ENCODE results near the gene AQP1. TPM values are rescaled to one million over a fixed set of nuclear protein-coding genes. Genes with fewer than 3 reads are reported as not detected.

AQP1 gene
- total RNA-seq, 2 experiments from 2014 or later = not detected

GRCh38 chr7:30971840-30972563 is 60.3 kb downstream of the AQP1 start:
- CTCF ChIA-PET (ENCODE audit: unreplicated experiment) = interaction anchor here (0.8 to 1.6 kb wide), 2 partner anchors 33 to 34 kb away, joined by 3 read pairs; no protein-coding TSS in a partner anchor
- BruUV-seq (replicated peaks) = no TSS peak
- Histone ChIP-seq H3K9me3 (ENCODE audit: low read length) (no peaks in the 10 kb centered on the region), H3K36me3 (ENCODE audit: insufficient read depth, low read length) (no peaks in the 10 kb centered on the region), H3K9me2 (ENCODE audit: insufficient read depth, low read length) (no peaks in the 10 kb centered on the region), H3K4me2 (ENCODE audit: low read length) (no peak overlapping the region), H3K27ac (ENCODE audit: low read depth, low read length, poor library complexity, severe bottlenecking) (no peak overlapping the region), H3K4me1 (ENCODE audit: insufficient read depth, low read length, poor library complexity, severe bottlenecking) (peaks cover 49% of the 10 kb centered on the region), H3K4me3 (ENCODE audit: low read depth, low read length, poor library complexity, severe bottlenecking) (no peak overlapping the region), H3K79me2 (ENCODE audit: insufficient read depth, low read depth, low read length) (no peaks in the 10 kb centered on the region), H4K20me1 (ENCODE audit: insufficient read depth, low read length) (no peaks in the 10 kb centered on the region), H2AFZ (ENCODE audit: low read length) (no peak overlapping the region)
- DNase-seq (ENCODE audit: low spot score) = no peak
- TF ChIP-seq EZH2phosphoT487 (IDR thresholded peaks at IDR 0.05; ENCODE audit: borderline replicate concordance, low read depth, low read length) (no peak), CTCF (conservative IDR thresholded peaks at IDR 0.05; ENCODE audit: low read length) (no peak)
- intact Hi-C loops (cut with micrococcal nuclease; ENCODE audit: unreplicated experiment) = no loop called here
- POLR2A ChIA-PET = interaction anchor here (0.6 kb wide), 1 partner anchor 13 kb away, joined by 7 read pairs; no protein-coding TSS in a partner anchor

GRCh38 chr7:30973292-30973691 is 61.6 kb downstream of the AQP1 start:
- H3K4me1 ChIP-seq (ENCODE audit: insufficient read depth, low read length, poor library complexity, severe bottlenecking) = peaks cover 46% of the 10 kb centered on the region
- H3K79me2 ChIP-seq (ENCODE audit: insufficient read depth, low read depth, low read length) = no peaks in the 10 kb centered on the region
- no peak overlapping the region for H3K4me2 ChIP-seq (ENCODE audit: low read length)
- no peak overlapping the region for H2AFZ ChIP-seq (ENCODE audit: low read length)
- H3K36me3 ChIP-seq (ENCODE audit: insufficient read depth, low read length) = no peaks in the 10 kb centered on the region
- no TSS peak for BruUV-seq (replicated peaks)
- H3K9me2 ChIP-seq (ENCODE audit: insufficient read depth, low read length) = no peaks in the 10 kb centered on the region
- ChIA-PET POLR2A (interaction anchor here (0.9 to 1.7 kb wide), 3 partner anchors 13 to 166 kb away, joined by 4 to 6 read pairs (median 6); no protein-coding TSS in a partner anchor), CTCF (ENCODE audit: unreplicated experiment) (interaction anchor here (1.0 to 1.3 kb wide), 3 partner anchors 9 to 36 kb away, joined by 3 read pairs; partner anchors contain the start of gene GHRHR)
- TF ChIP-seq CTCF (conservative IDR thresholded peaks at IDR 0.05; ENCODE audit: low read length) = no peak
- no peak for TF ChIP-seq EZH2phosphoT487 (IDR thresholded peaks at IDR 0.05; ENCODE audit: borderline replicate concordance, low read depth, low read length)
- no peak for DNase-seq (ENCODE audit: low spot score)
- H3K4me3 ChIP-seq (ENCODE audit: low read depth, low read length, poor library complexity, severe bottlenecking) = no peak overlapping the region
- no peaks in the 10 kb centered on the region for H4K20me1 ChIP-seq (ENCODE audit: insufficient read depth, low read length)
- no peaks in the 10 kb centered on the region for H3K9me3 ChIP-seq (ENCODE audit: low read length)
- no peak overlapping the region for H3K27ac ChIP-seq (ENCODE audit: low read depth, low read length, poor library complexity, severe bottlenecking)
- intact Hi-C loops (cut with micrococcal nuclease; ENCODE audit: unreplicated experiment) = no loop called here

Data from OCI-LY7 (cell line).